Vagina (tissue), 2 donors: ENCODE data around the gene SCIN.

Source experiments
- POLR2A ChIP-seq, 2 donors: fragments of 450-650 bp; IDR thresholded peaks; one replicate each; pipeline ENCODE4 v1.6.1; 2017; ENCODE audit warnings: antibody characterized with exemption in 2 of 2, mild to moderate bottlenecking in 2 of 2, moderate library complexity in 2 of 2
- POLR2AphosphoS5 ChIP-seq, 2 donors: sonication (generic); formaldehyde crosslinking; IDR thresholded peaks; one replicate each; pipeline ENCODE4 v1.9.0; 2017; ENCODE audit warnings: antibody characterized with exemption in 2 of 2, mild to moderate bottlenecking in 2 of 2, low read depth in 1 of 2; ENCODE audit not compliant: insufficient read depth in 1 of 2
- TF ChIP-seq, protein P1 (sequence below), 3 experiments: fragments of 450-650 bp in 2 of 3; fragments of 200-600 bp in 1 of 3; sonication (generic) in 1 of 3; IDR thresholded peaks; one replicate each; pipeline ENCODE4 v1.5.1; 2017 to 2019; ENCODE audit warnings: antibody characterized with exemption in 3 of 3, mild to moderate bottlenecking in 2 of 3, moderate library complexity in 2 of 3

DNA sequence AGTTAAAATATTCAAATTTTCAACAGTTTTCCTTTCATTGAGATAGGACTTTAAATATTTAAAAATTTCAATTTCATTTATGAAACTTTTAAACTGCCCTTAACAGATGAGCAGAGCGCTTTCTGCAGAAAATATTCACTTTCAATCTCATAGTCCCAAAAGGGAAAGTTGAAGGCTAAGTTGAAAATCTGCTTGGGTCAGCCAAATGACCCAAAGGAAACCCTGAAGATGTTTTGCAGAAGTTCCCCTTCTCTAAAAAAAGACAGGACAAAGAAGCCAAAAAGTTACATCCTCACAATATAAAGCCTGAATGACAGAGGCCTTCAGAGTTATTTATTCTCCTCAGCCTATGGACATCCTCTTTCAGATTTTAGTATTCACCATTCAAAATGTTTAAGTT, 17.6 kb upstream of the SCIN start:
- TF ChIP-seq, protein P1, sequence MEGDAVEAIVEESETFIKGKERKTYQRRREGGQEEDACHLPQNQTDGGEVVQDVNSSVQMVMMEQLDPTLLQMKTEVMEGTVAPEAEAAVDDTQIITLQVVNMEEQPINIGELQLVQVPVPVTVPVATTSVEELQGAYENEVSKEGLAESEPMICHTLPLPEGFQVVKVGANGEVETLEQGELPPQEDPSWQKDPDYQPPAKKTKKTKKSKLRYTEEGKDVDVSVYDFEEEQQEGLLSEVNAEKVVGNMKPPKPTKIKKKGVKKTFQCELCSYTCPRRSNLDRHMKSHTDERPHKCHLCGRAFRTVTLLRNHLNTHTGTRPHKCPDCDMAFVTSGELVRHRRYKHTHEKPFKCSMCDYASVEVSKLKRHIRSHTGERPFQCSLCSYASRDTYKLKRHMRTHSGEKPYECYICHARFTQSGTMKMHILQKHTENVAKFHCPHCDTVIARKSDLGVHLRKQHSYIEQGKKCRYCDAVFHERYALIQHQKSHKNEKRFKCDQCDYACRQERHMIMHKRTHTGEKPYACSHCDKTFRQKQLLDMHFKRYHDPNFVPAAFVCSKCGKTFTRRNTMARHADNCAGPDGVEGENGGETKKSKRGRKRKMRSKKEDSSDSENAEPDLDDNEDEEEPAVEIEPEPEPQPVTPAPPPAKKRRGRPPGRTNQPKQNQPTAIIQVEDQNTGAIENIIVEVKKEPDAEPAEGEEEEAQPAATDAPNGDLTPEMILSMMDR (IDR thresholded peaks at IDR 0.05), result no peak
- no peak for TF ChIP-seq POLR2A (IDR thresholded peaks at IDR 0.05)
- TF ChIP-seq POLR2AphosphoS5 (IDR thresholded peaks at IDR 0.05; ENCODE audit: insufficient read depth in 1 of 2, low read depth in 1 of 2), result no peak
